HEK293 (cell line): ENCODE measurements around the gene LRCH4.

Source experiments
- BCL11B ChIP-seq: fragments of 450-650 bp; formaldehyde crosslinking; IDR thresholded peaks from 2 replicates; pipeline ENCODE4 v1.5.1; 2016; ENCODE audit warnings: low read depth, missing biosample characterization, missing genetic modification characterization
- GFI1B ChIP-seq: fragments of 450-650 bp; formaldehyde crosslinking; IDR thresholded peaks from 2 replicates; pipeline ENCODE4 v1.5.1; 2016; ENCODE audit warnings: missing biosample characterization, missing genetic modification characterization
- GLI4 ChIP-seq: fragments of 450-650 bp; formaldehyde crosslinking; IDR thresholded peaks from 2 replicates; pipeline ENCODE4 v1.5.1; 2016; ENCODE audit warnings: missing biosample characterization, missing genetic modification characterization
- IKZF3 ChIP-seq: fragments of 450-650 bp; IDR thresholded peaks from 2 replicates; pipeline ENCODE4 v1.5.0; 2018; ENCODE audit warnings: missing biosample characterization, mild to moderate bottlenecking, missing genetic modification characterization, moderate library complexity
- KLF16 ChIP-seq: fragments of 450-650 bp; formaldehyde crosslinking; IDR thresholded peaks from 2 replicates; pipeline ENCODE4 v1.5.1; 2017; ENCODE audit warnings: missing biosample characterization, missing genetic modification characterization
- PRDM2 ChIP-seq: fragments of 450-650 bp; formaldehyde crosslinking; IDR thresholded peaks from 2 replicates; pipeline ENCODE4 v1.5.1; 2016; ENCODE audit warnings: missing biosample characterization, missing genetic modification characterization, borderline replicate concordance
- SCRT2 ChIP-seq: fragments of 450-650 bp; formaldehyde crosslinking; IDR thresholded peaks from 2 replicates; pipeline ENCODE4 v1.5.1; 2016; ENCODE audit warnings: missing biosample characterization, missing genetic modification characterization
- SP7 ChIP-seq: fragments of 450-650 bp; formaldehyde crosslinking; IDR thresholded peaks from 2 replicates; pipeline ENCODE4 v1.5.1; 2016; ENCODE audit warnings: missing biosample characterization, missing genetic modification characterization
- YY1 ChIP-seq: fragments of 450-650 bp; formaldehyde crosslinking; IDR thresholded peaks from 2 replicates; pipeline ENCODE4 v1.5.1; 2018; ENCODE audit warnings: missing biosample characterization, missing genetic modification characterization
- YY2 ChIP-seq: fragments of 450-650 bp; formaldehyde crosslinking; IDR thresholded peaks from 2 replicates; pipeline ENCODE4 v1.5.1; 2016; ENCODE audit warnings: missing biosample characterization, missing genetic modification characterization
- ZBTB1 ChIP-seq: fragments of 450-650 bp; formaldehyde crosslinking; IDR thresholded peaks from 2 replicates; pipeline ENCODE4 v1.5.1; 2016; ENCODE audit warnings: missing biosample characterization, missing genetic modification characterization
- ZBTB20 ChIP-seq: fragments of 450-650 bp; formaldehyde crosslinking; IDR thresholded peaks from 2 replicates; pipeline ENCODE4 v1.5.1; 2016; ENCODE audit warnings: missing biosample characterization, missing genetic modification characterization
- ZNF132 ChIP-seq: fragments of 450-650 bp; formaldehyde crosslinking; IDR thresholded peaks from 2 replicates; pipeline ENCODE4 v1.5.1; 2017; ENCODE audit warnings: missing biosample characterization, missing genetic modification characterization, borderline replicate concordance
- ZNF133 ChIP-seq: fragments of 450-650 bp; formaldehyde crosslinking; IDR thresholded peaks from 2 replicates; pipeline ENCODE4 v1.5.1; 2016; ENCODE audit warnings: missing biosample characterization, missing genetic modification characterization
- ZNF146 ChIP-seq: fragments of 450-650 bp; formaldehyde crosslinking; IDR thresholded peaks from 2 replicates; pipeline ENCODE4 v1.5.1; 2016; ENCODE audit warnings: missing biosample characterization, missing genetic modification characterization
- ZNF2 ChIP-seq: fragments of 450-650 bp; formaldehyde crosslinking; IDR thresholded peaks from 2 replicates; pipeline ENCODE4 v1.5.1; 2016; ENCODE audit warnings: missing biosample characterization, missing genetic modification characterization
- ZNF24 ChIP-seq: fragments of 450-650 bp; formaldehyde crosslinking; IDR thresholded peaks from 2 replicates; pipeline ENCODE4 v1.5.1; 2016; ENCODE audit warnings: missing biosample characterization, missing genetic modification characterization
- ZNF311 ChIP-seq: fragments of 450-650 bp; formaldehyde crosslinking; IDR thresholded peaks from 2 replicates; pipeline ENCODE4 v1.5.1; 2017; ENCODE audit warnings: missing biosample characterization, missing genetic modification characterization, borderline replicate concordance
- ZNF324 ChIP-seq: fragments of 450-650 bp; formaldehyde crosslinking; IDR thresholded peaks from 2 replicates; pipeline ENCODE4 v1.5.1; 2016; ENCODE audit warnings: missing biosample characterization, missing genetic modification characterization
- ZNF335 ChIP-seq: fragments of 450-650 bp; formaldehyde crosslinking; conservative IDR thresholded peaks from 2 replicates; pipeline ENCODE4 v1.5.1; 2016; ENCODE audit warnings: missing biosample characterization, missing genetic modification characterization
- ZNF521 ChIP-seq: fragments of 450-650 bp; formaldehyde crosslinking; IDR thresholded peaks from 2 replicates; pipeline ENCODE4 v1.5.1; 2017; ENCODE audit warnings: missing biosample characterization, mild to moderate bottlenecking, missing genetic modification characterization
- ZNF624 ChIP-seq: fragments of 450-650 bp; formaldehyde crosslinking; IDR thresholded peaks from 2 replicates; pipeline ENCODE4 v1.5.1; 2017; ENCODE audit warnings: missing biosample characterization, missing genetic modification characterization
- ZNF645 ChIP-seq: fragments of 450-650 bp; formaldehyde crosslinking; IDR thresholded peaks from 2 replicates; pipeline ENCODE4; 2016; ENCODE audit warnings: missing biosample characterization, missing genetic modification characterization
- ZNF785 ChIP-seq: fragments of 450-650 bp; formaldehyde crosslinking; IDR thresholded peaks from 2 replicates; pipeline ENCODE4 v1.5.1; 2016; ENCODE audit warnings: missing biosample characterization, missing genetic modification characterization
- TF ChIP-seq, protein P1 (sequence below): fragments of 450-650 bp; formaldehyde crosslinking; IDR thresholded peaks from 2 replicates; pipeline ENCODE4 v1.5.1; 2016; ENCODE audit warnings: missing biosample characterization, missing genetic modification characterization
- TF ChIP-seq, protein P2 (sequence below): fragments of 450-650 bp; formaldehyde crosslinking; IDR thresholded peaks from 2 replicates; pipeline ENCODE4 v1.5.1; 2016; ENCODE audit warnings: missing biosample characterization, missing genetic modification characterization
- TF ChIP-seq, protein P3 (sequence below): fragments of 450-650 bp; formaldehyde crosslinking; IDR thresholded peaks from 2 replicates; pipeline ENCODE4 v1.5.1; 2016; ENCODE audit warnings: missing biosample characterization, missing genetic modification characterization

Gene LRCH4

DNA sequence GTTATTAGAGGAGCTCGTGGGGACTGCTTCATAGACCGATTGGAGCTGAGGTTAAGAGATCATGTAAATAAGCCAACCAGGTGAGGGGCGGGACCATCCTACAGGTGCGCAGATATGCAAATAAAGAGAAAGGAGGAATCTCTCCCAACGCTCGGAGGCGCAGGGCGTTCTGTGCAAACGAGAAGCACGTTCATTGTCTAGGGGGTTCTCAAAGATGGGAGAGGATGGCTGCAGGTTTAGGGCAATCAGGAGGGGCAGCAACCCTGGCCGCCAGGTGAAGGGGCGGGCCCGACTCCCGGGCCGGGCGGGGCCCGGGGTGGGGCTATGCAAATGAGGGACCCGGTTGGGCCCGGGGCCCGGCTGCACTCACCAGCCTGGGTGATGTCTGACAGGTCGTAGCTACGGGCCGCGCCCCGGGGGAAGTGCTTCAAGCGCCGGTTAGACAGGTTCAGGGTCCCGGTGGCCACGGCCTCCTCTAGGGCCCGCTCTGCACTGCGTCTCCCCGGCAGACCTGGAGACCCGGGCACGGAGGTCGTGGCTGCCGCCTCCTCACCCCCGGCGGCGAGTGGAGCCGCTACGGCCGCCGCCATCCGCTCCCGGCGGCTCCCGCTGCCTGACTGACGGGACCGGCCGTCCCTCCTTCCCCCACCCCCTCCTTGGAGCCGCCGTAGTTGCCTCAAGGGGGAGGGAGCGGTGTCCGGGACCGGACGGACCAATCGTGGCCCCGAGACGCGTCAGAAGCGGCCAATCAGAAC, at the start of gene LRCH4 (continued):
- no peak for TF ChIP-seq ZNF311 (tag by site-specific recombination)
- TF ChIP-seq ZNF624 = peak; percentile 68; the same call in 1 of the 2 replicates
- TF ChIP-seq SCRT2 (tag by site-specific recombination) = peak; percentile 86
- TF ChIP-seq IKZF3 (tag by site-specific recombination) = peak; percentile 68
- 0 out of 2 replicates have a peak, but pooled peaks have one; percentile 36 for TF ChIP-seq ZNF146 (tag by site-specific recombination)
- 0 out of 2 replicates have a peak, but pooled peaks have one; percentile 30 for TF ChIP-seq ZNF785 (tag by site-specific recombination)
- no peak for TF ChIP-seq PRDM2 (tag by site-specific recombination)
- TF ChIP-seq, protein P1, sequence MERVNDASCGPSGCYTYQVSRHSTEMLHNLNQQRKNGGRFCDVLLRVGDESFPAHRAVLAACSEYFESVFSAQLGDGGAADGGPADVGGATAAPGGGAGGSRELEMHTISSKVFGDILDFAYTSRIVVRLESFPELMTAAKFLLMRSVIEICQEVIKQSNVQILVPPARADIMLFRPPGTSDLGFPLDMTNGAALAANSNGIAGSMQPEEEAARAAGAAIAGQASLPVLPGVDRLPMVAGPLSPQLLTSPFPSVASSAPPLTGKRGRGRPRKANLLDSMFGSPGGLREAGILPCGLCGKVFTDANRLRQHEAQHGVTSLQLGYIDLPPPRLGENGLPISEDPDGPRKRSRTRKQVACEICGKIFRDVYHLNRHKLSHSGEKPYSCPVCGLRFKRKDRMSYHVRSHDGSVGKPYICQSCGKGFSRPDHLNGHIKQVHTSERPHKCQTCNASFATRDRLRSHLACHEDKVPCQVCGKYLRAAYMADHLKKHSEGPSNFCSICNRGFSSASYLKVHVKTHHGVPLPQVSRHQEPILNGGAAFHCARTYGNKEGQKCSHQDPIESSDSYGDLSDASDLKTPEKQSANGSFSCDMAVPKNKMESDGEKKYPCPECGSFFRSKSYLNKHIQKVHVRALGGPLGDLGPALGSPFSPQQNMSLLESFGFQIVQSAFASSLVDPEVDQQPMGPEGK = peak; percentile 84; the same call in 1 of the 2 replicates
- peak; percentile 84 for TF ChIP-seq ZNF2 (tag by site-specific recombination)
- peak; percentile 97 for TF ChIP-seq ZBTB20 (tag by site-specific recombination)
- TF ChIP-seq KLF16 (tag by site-specific recombination) = peak; percentile 96
- TF ChIP-seq, protein P2, sequence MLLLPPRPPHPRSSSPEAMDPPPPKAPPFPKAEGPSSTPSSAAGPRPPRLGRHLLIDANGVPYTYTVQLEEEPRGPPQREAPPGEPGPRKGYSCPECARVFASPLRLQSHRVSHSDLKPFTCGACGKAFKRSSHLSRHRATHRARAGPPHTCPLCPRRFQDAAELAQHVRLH (tag by site-specific recombination) = peak; percentile 78
- TF ChIP-seq GFI1B (tag by site-specific recombination) = peak; percentile 19; the same call in 1 of the 2 replicates
- no peak for TF ChIP-seq ZNF132 (tag by site-specific recombination)
- TF ChIP-seq ZNF324 (tag by site-specific recombination) = peak; percentile 96
- TF ChIP-seq SP7 (tag by site-specific recombination) = peak; percentile 92
- TF ChIP-seq ZNF335 (tag by site-specific recombination) = peak; percentile 87
- TF ChIP-seq ZNF521 = no peak
- TF ChIP-seq ZNF133 (tag by site-specific recombination) = no peak
- TF ChIP-seq GLI4 = peak; percentile 82; the same call in 1 of the 2 replicates
- TF ChIP-seq, protein P3, sequence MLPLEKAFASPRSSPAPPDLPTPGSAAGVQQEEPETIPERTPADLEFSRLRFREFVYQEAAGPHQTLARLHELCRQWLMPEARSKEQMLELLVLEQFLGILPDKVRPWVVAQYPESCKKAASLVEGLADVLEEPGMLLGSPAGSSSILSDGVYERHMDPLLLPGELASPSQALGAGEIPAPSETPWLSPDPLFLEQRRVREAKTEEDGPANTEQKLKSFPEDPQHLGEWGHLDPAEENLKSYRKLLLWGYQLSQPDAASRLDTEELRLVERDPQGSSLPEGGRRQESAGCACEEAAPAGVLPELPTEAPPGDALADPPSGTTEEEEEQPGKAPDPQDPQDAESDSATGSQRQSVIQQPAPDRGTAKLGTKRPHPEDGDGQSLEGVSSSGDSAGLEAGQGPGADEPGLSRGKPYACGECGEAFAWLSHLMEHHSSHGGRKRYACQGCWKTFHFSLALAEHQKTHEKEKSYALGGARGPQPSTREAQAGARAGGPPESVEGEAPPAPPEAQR (tag by site-specific recombination) = 0 out of 2 replicates have a peak, but pooled peaks have one; percentile 52
- 0 out of 2 replicates have a peak, but pooled peaks have one; percentile 22 for TF ChIP-seq ZBTB1
- TF ChIP-seq YY1 (tag by site-specific recombination) = peak; percentile 80; the same call in 1 of the 2 replicates
- TF ChIP-seq YY2 = peak; percentile 89
- no peak for TF ChIP-seq BCL11B
- peak; percentile 25; the same call in 1 of the 2 replicates for TF ChIP-seq ZNF645 (tag by site-specific recombination)
- TF ChIP-seq ZNF24 (tag by site-specific recombination) = peak; percentile 78
